MG63 (cell line): ENCODE data around the gene PPFIA4. TPM values are rescaled to one million over a fixed set of nuclear protein-coding genes. Genes with fewer than 3 reads are reported as not detected.

ENCODE experiments used
- DNase-seq: peaks from one replicate; pipeline ENCODE4 v3.0.0-alpha.2; 2020
- H3K27me3 ChIP-seq: fragments of 250-450 bp; sonication (Bioruptor Pico); 2 replicates; pipeline ENCODE4 v1.5.1; 2020; ENCODE audit warnings: mild to moderate bottlenecking, moderate library complexity
- H3K36me3 ChIP-seq: fragments of 250-450 bp; sonication (Bioruptor Pico); 2 replicates; pipeline ENCODE4 v1.5.1; 2020; ENCODE audit warnings: mild to moderate bottlenecking, moderate library complexity
- H3K4me3 ChIP-seq: fragments of 250-450 bp; sonication (Bioruptor Pico); 2 replicates; pipeline ENCODE4 v1.5.1; 2020; ENCODE audit warnings: mild to moderate bottlenecking, moderate library complexity
- H3K9me3 ChIP-seq: fragments of 250-450 bp; sonication (Bioruptor Pico); 2 replicates; pipeline ENCODE4 v1.5.1; 2020; ENCODE audit warnings: mild to moderate bottlenecking, moderate library complexity
- total RNA-seq: library from RNA; depleted of rRNA; stranded (reverse); fragments of >200 nt; shearing (Covaris generic); gene quantifications from 2 replicates; pipeline ENCODE4 v1.2.3, GENCODE V29; 2014; ENCODE audit warnings: low replicate concordance; rRNA removed

The PPFIA4 gene
- total RNA-seq, 1 experiment from 2014 or later = 1.2 TPM

- DNase-seq = peak; percentile 71
- H3K27me3 ChIP-seq = peaks cover 2% of the 10 kb centered on the region; the same call in 1 of the 2 replicates
- H3K9me3 ChIP-seq = no peaks in the 10 kb centered on the region
- no peaks in the 10 kb centered on the region for H3K36me3 ChIP-seq
- H3K4me3 ChIP-seq = no peak overlapping the region
Observed at GRCh38 chr1:203117611-203118575, 91.6 kb downstream of the PPFIA4 start.

- Histone ChIP-seq H3K9me3 (no peaks in the 10 kb centered on the region), H3K4me3 (no peak overlapping the region), H3K36me3 (no peaks in the 10 kb centered on the region), H3K27me3 (no peaks in the 10 kb centered on the region)
- no peak for DNase-seq
Observed at GRCh38 chr1:203120325-203121153, 94.2 kb downstream of the PPFIA4 start.

GRCh38 chr1:203121186-203122015, 95.1 kb downstream of the PPFIA4 start:
- H3K9me3 ChIP-seq = no peaks in the 10 kb centered on the region
- no peak overlapping the region for H3K4me3 ChIP-seq
- H3K36me3 ChIP-seq = no peaks in the 10 kb centered on the region
- no peaks in the 10 kb centered on the region for H3K27me3 ChIP-seq
- DNase-seq = no peak

- DNase-seq = no peak
- Histone ChIP-seq H3K27me3 (no peaks in the 10 kb centered on the region), H3K36me3 (no peaks in the 10 kb centered on the region), H3K4me3 (no peak overlapping the region), H3K9me3 (no peaks in the 10 kb centered on the region)
Observed at GRCh38 chr1:203122159-203122558, 95.9 kb downstream of the PPFIA4 start.

GRCh38 chr1:203124011-203124410, 97.7 kb downstream of the PPFIA4 start:
- no peak overlapping the region for H3K4me3 ChIP-seq
- DNase-seq = no peak
- no peaks in the 10 kb centered on the region for H3K36me3 ChIP-seq
- no peaks in the 10 kb centered on the region for H3K27me3 ChIP-seq
- no peaks in the 10 kb centered on the region for H3K9me3 ChIP-seq

- no peak for DNase-seq
- H3K4me3 ChIP-seq = no peak overlapping the region
- H3K27me3 ChIP-seq = no peaks in the 10 kb centered on the region
- H3K36me3 ChIP-seq = no peaks in the 10 kb centered on the region
- no peaks in the 10 kb centered on the region for H3K9me3 ChIP-seq
Observed at GRCh38 chr1:203124546-203125317, 98.4 kb downstream of the PPFIA4 start.

DNA sequence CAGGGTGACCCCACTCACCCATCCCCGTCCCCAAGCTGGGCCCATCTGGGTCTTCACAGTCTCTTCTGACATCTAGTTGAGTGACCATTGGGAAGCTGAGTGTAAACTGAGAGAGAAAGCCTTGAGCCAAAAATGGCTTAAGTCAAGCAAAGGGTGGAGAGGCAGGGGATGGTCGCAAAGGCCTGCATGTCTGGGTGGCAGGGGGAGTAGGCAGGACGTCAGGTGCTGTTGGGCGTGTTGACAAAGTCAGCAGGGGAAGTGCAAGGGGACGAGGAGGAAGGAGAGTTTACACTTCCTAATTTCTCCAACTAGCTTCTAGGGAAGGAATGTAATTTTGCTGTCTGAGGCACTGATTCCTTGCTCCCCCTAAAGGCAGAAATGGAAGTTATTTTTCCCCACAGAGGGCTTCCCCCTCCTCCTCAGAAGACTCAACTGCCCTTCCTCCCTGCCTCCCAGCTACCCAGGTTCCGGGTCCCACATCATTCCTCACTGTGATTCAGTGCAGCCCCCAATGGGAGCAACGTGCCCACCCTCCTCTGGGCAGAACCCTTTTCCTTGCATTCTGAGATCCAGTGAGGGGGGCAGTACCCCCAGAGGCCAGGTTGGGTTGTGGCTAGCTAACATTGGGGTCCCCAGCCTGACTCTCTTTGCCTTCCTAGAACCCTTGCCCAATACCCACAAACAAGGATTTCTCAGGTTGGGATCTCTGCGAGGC, 100.0 kb downstream of the PPFIA4 start:
- Histone ChIP-seq H3K4me3 (no peak overlapping the region), H3K9me3 (no peaks in the 10 kb centered on the region), H3K36me3 (no peaks in the 10 kb centered on the region), H3K27me3 (no peaks in the 10 kb centered on the region)
- DNase-seq = no peak

GRCh38 chr1:203126866-203127665, 100.8 kb downstream of the PPFIA4 start:
- Histone ChIP-seq H3K27me3 (no peaks in the 10 kb centered on the region), H3K9me3 (no peaks in the 10 kb centered on the region), H3K4me3 (peak overlapping the region; percentile 42), H3K36me3 (no peaks in the 10 kb centered on the region)
- DNase-seq = no peak

- H3K27me3 ChIP-seq = no peaks in the 10 kb centered on the region
- peak within 1 kb of the TSS; percentile 42 for H3K4me3 ChIP-seq
- peak; percentile 75 for DNase-seq
- no peaks in the 10 kb centered on the region for H3K9me3 ChIP-seq
- no peaks in the 10 kb centered on the region for H3K36me3 ChIP-seq
Observed at GRCh38 chr1:203127666-203128430, 101.6 kb downstream of the PPFIA4 start, which contains the start of gene ADORA1. ADORA1 (plus strand) TSS chr1:203127726; CDS start chr1:203128842, 1,116 bp downstream.

GRCh38 chr1:203128431-203128715, 102.1 kb downstream of the PPFIA4 start:
- Histone ChIP-seq H3K27me3 (no peaks in the 10 kb centered on the region), H3K4me3 (peak overlapping the region; percentile 42), H3K9me3 (no peaks in the 10 kb centered on the region), H3K36me3 (no peaks in the 10 kb centered on the region)
- DNase-seq = no peak

Other genes starting within 250 kb of the PPFIA4 start
- 33.6 and 40.5 TPM in 2 replicates for gene KDM5B, start 218.1 kb upstream of the PPFIA4 start, total RNA-seq
- not detected in 2 replicates for gene PCAT6, start 215.5 kb upstream of the PPFIA4 start, total RNA-seq
- 7.0 and 13.1 TPM in 2 replicates for gene RABIF, start 137.3 kb upstream of the PPFIA4 start, total RNA-seq
- gene KLHL12, start 99.3 kb upstream of the PPFIA4 start, total RNA-seq = 20.0 and 25.2 TPM in 2 replicates
- 105 and 108 TPM in 2 replicates for gene ADIPOR1, start 68.2 kb upstream of the PPFIA4 start, total RNA-seq
- gene CYB5R1, start 59.2 kb upstream of the PPFIA4 start, total RNA-seq = 25.9 and 27.4 TPM in 2 replicates
- gene TMEM183A, start 19.1 kb upstream of the PPFIA4 start, total RNA-seq = 123 and 153 TPM in 2 replicates
- not detected in 2 replicates for gene MYOG, start 59.5 kb downstream of the PPFIA4 start, total RNA-seq
- 0.94 and 1.5 TPM in 2 replicates for gene ADORA1, start 101.2 kb downstream of the PPFIA4 start, total RNA-seq
- gene MYBPH, start 149.3 kb downstream of the PPFIA4 start, total RNA-seq = not detected in 2 replicates
- gene CHI3L1, start 160.2 kb downstream of the PPFIA4 start, total RNA-seq = 3.5 and 4.8 TPM in 2 replicates
- not detected in 2 replicates for gene CHIT1, start 203.2 kb downstream of the PPFIA4 start, total RNA-seq